Measurements from ENCODE around the gene CCDC136.

The CCDC136 gene

DNA sequence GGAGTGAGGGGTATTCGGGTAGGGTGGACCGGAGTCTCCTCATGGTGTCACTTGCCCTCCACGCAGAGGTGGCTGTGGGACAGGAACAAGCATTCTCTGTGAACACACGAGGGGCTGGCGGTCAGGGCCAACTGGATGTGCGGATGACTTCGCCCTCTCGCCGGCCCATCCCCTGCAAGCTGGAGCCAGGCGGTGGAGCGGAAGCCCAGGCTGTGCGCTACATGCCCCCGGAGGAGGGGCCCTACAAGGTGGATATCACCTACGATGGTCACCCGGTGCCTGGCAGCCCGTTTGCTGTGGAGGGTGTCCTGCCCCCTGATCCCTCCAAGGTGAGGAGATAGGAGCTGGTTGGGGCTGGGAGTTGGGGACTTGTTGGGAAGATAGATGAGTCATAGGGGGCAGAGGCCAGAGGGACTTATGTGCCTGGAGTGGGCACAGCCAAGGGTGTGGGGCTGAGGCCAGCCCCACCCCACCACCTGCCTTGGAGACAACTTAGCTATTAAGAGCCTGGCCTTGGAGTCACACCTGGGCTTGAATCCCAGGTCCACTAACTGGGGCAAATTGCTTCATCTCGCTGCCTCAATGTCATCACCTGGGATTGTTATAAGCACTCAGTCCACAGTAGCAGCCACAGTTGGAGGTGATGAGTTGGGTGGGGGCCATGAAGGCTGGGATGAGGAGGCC, 52.3 kb downstream of the CCDC136 start:
- Mint-ChIP-seq H3K27ac (no peak overlapping the region), H3K36me3 (ENCODE audit: low read depth) (peaks cover 21% of the 10 kb centered on the region), H3K27me3 (ENCODE audit: low read depth, poor library complexity) (no peaks in the 10 kb centered on the region), H3K9me3 (no peaks in the 10 kb centered on the region), H3K4me3 (no peak overlapping the region), H3K4me1 (no peaks in the 10 kb centered on the region)
- DNase-seq, result no peak
- TF ChIP-seq, protein P1, sequence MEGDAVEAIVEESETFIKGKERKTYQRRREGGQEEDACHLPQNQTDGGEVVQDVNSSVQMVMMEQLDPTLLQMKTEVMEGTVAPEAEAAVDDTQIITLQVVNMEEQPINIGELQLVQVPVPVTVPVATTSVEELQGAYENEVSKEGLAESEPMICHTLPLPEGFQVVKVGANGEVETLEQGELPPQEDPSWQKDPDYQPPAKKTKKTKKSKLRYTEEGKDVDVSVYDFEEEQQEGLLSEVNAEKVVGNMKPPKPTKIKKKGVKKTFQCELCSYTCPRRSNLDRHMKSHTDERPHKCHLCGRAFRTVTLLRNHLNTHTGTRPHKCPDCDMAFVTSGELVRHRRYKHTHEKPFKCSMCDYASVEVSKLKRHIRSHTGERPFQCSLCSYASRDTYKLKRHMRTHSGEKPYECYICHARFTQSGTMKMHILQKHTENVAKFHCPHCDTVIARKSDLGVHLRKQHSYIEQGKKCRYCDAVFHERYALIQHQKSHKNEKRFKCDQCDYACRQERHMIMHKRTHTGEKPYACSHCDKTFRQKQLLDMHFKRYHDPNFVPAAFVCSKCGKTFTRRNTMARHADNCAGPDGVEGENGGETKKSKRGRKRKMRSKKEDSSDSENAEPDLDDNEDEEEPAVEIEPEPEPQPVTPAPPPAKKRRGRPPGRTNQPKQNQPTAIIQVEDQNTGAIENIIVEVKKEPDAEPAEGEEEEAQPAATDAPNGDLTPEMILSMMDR (IDR thresholded peaks at IDR 0.05), result no peak

DNA sequence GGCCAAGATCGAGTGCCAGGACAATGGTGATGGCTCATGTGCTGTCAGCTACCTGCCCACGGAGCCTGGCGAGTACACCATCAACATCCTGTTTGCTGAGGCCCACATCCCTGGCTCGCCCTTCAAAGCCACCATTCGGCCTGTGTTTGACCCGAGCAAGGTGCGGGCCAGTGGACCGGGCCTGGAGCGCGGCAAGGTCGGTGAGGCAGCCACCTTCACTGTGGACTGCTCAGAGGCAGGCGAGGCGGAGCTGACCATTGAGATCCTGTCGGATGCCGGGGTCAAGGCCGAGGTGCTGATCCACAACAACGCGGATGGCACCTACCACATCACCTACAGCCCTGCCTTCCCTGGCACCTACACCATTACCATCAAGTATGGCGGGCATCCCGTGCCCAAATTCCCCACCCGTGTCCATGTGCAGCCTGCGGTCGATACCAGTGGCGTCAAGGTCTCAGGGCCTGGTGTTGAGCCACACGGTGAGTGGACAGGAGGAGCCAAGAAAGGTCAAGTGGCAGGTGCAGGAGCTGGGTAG, 53.1 kb downstream of the CCDC136 start:
- Mint-ChIP-seq H3K36me3 (ENCODE audit: low read depth) (peaks cover 17% of the 10 kb centered on the region), H3K27me3 (ENCODE audit: low read depth, poor library complexity) (no peaks in the 10 kb centered on the region), H3K4me1 (no peaks in the 10 kb centered on the region), H3K4me3 (no peak overlapping the region), H3K27ac (no peak overlapping the region), H3K9me3 (no peaks in the 10 kb centered on the region)
- DNase-seq, result no peak
- TF ChIP-seq, protein P1 (IDR thresholded peaks at IDR 0.05), result no peak

DNA sequence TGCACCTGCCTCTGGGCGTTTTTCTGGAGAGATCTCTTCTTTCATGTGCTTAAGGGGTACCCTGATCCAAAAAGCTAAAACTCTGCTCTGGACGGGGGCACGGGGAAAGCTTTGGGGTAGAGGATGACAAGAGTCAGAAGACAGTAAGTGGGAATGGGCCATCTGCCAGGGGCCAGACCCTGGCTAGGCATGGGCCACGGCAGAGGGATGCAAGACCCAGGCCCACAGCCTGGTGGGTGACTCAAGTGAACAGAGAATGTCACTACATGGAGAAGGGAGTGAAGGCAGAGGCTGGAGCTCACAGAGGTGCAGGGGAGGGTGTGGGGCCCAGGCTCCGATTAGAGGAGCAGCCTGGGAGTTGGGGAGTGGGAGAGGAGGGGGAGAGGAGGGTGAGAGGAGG, 53.7 kb downstream of the CCDC136 start:
- Mint-ChIP-seq H3K9me3 (no peaks in the 10 kb centered on the region), H3K27ac (no peak overlapping the region), H3K36me3 (ENCODE audit: low read depth) (peaks cover 17% of the 10 kb centered on the region), H3K4me1 (no peaks in the 10 kb centered on the region), H3K4me3 (no peak overlapping the region), H3K27me3 (ENCODE audit: low read depth, poor library complexity) (no peaks in the 10 kb centered on the region)
- TF ChIP-seq, protein P1 (IDR thresholded peaks at IDR 0.05), result no peak
- DNase-seq, result no peak

DNA sequence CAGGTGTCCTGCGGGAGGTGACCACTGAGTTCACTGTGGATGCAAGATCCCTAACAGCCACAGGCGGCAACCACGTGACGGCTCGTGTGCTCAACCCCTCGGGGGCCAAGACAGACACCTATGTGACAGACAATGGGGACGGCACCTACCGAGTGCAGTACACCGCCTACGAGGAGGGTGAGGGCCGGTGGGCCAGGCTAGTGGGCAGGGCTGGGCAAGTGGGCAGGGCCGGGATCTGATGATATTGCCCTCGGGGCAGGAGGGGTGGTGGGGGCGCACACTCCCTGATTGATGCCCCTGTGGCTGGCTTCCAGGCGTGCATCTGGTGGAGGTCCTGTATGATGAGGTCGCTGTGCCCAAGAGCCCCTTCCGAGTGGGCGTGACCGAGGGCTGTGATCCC, 54.2 kb downstream of the CCDC136 start:
- TF ChIP-seq, protein P1 (IDR thresholded peaks at IDR 0.05), result no peak
- Mint-ChIP-seq H3K9me3 (no peaks in the 10 kb centered on the region), H3K27me3 (ENCODE audit: low read depth, poor library complexity) (no peaks in the 10 kb centered on the region), H3K4me1 (no peaks in the 10 kb centered on the region), H3K4me3 (no peak overlapping the region), H3K36me3 (ENCODE audit: low read depth) (peaks cover 17% of the 10 kb centered on the region), H3K27ac (no peak overlapping the region)
- no peak for DNase-seq

DNA sequence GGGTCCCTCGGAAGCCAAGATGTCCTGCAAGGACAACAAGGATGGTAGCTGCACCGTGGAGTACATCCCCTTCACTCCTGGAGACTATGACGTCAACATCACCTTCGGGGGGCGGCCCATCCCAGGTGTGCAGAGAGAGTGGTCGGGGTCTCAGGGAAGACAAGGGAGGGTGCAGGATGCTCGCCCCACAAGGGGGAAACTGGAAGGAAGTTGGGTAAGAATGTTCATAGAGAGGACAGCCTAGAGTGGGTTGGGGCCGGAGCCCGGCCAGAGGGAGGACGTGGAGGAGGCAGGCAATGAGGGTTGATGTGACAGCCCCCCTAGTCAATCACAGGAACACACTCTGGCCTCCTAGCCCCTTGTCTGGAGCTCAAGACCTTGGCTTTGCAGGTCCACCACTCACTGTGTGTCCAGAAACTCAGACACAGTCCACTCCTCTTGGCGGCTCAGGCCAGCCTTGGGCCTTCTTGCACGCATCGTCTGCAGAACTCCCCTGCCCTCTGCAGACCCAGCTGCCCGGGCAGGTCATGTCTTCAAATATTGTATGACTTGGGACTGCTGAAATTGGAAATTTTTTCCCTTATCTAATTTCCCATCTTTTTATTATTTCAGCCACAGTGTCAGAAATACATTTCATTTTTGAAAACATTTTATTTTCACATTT, 55.1 kb downstream of the CCDC136 start:
- H3K27ac Mint-ChIP-seq, result peak overlapping the region; percentile 22
- H3K36me3 Mint-ChIP-seq (ENCODE audit: low read depth), result peaks cover 17% of the 10 kb centered on the region
- TF ChIP-seq, protein P1 (IDR thresholded peaks at IDR 0.05), result no peak
- H3K4me3 Mint-ChIP-seq, result no peak overlapping the region
- H3K4me1 Mint-ChIP-seq, result no peaks in the 10 kb centered on the region
- no peak for DNase-seq
- no peaks in the 10 kb centered on the region for H3K9me3 Mint-ChIP-seq
- H3K27me3 Mint-ChIP-seq (ENCODE audit: low read depth, poor library complexity), result no peaks in the 10 kb centered on the region

Measured in nephron progenitor cell (in vitro differentiated cells).